ENCODE data around the gene MAP7D1.

DNA sequence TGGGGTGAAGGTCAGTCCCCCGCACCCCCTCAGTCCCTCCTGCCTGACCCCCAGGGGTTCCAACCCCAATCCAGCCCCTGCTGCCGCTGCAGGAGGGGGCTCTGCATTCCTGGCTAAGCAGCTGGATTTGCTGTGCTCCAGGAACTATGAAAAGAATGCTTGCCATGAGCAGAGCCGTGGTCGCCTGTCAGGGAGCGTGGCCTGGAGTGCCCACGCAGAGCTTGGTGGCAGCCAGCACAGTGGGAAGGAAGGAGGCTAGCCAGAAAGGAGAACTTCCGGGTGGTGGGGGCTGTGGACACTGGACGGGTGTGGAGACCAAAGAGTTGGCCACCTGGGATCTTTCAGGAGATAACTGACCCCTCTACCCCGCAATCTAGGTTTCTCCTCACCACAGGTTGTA is 36.5 kb upstream of the MAP7D1 start:
- TF ChIP-seq YY1 (IDR thresholded peaks at IDR 0.05; ENCODE audit: insufficient read depth, insufficient read length), result no peak
- no peak for TF ChIP-seq ZNF274 (IDR thresholded peaks at IDR 0.05; ENCODE audit: low read depth, low read length)
- TF ChIP-seq SUZ12 (IDR thresholded peaks at IDR 0.05; ENCODE audit: extremely low read depth, insufficient read depth, insufficient read length), result no peak
